GDM1 (cell line): ENCODE measurements around the gene ZFAND6.
"Not testable (repeated sequence)": the region's sequence is repeated elsewhere in the genome, so short reads cannot be mapped to it uniquely, and the experiment has no call there.

Experiments used
- DNase-seq: peaks from one replicate; lab custom pipeline; 2025; lab: John Stamatoyannopoulos, UW

The ZFAND6 gene

DNA sequence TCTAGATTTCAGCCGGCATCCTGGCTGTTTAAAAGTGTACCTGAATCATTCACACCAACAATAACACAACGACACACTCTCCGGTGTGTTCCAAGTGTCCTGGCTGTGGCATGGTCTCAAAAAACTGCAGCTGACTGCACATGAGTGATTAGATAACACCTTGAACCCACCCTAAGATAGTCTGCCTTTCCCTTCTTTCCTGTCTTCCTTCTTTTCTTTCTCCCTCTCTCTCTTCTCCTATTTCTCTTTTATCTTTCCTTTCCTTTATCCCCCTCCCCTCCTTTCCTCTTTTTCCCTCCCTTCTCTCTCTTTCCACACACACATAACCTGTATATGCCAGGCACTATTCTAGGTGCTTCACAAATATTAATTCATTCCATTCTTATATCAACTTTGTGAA, 92.1 kb downstream of the ZFAND6 start:
- no peak for DNase-seq

DNA sequence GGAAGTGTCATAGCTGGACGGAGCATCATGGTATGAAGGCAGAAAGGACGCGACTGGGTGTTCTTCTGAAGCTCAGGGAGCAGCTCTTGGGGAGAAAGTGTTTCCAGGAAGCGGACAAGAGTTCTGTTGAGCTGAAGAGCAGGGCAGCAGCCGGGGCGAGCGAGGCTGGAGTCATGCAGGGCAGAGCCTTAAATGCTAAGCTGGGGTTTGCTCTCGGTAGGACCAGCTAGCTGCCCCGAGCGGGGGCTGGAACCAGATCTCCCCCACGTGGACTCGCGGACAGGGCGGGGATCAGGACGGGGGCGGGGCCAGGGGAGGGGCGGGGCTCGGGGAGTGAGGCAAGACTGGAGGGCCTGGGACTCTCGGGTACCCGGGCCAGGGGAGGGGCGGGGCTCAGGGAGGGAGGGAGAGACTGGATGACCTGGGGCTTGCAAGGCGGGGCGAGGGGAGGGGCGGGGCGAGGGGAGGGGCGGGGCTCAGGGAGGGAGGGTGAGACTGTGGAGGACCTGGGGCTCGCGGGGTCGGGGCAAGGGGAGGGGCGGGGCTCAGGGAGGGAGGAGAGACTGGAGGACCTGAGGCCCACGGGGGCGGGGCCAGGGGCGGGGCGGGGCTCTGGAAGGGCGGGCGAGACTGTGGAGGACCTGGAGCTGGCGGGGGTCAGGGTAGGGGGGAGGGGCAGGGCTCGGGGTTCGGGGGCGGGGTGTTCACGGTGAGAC, 92.9 kb downstream of the ZFAND6 start:
- peak; percentile 89 for DNase-seq

DNA sequence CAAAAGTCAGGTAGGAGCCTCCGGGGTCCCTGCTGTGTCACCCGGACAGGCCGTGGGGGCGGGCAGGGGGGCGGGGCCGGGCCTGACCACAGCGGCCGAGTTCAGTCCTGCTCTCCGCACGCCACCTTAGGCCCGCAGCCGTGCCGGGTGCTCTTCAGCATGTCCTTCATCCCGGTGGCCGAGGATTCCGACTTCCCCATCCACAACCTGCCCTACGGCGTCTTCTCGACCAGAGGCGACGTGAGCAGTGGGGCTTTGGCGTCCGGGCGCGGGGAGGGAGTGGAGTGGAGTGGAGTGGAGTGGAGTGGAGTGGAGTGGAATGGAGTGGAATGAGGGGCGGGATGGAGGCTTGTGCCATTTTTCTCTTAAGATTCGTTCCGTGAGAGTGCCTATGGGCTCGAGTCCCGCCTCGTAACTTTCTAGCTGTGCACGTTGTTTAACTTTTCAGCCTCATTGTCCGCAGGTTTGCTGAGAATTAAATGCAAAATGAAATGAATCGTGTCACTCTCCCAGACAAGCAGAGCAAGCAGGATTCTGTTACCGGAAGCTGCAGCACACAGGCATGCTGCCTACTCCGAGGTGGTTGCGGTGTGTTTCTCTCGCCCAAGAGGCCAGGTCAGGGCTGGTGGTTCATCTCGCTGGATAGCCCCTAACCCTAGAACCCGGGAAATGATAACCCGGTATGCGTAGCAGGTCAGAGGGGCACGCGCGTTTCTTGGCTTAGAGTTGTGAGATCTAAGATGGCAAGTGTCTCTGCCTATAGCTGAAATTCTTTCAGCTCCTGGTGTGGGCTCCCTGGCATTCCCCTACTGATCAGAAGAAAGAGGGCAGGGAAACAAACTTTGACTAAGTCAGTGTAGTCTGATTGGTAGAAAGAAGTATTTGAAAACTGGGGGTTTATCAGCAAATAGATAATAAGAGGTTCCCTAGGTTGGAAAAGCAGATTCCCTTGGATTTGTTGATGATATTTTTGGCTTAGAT, 93.7 kb downstream of the ZFAND6 start, which contains the start of gene FAH:
Gene FAH, plus strand, starts transcription at position 104 of the 981 bp plus-strand sequence. Its CDS starts 56 bp downstream, at position 160.
- DNase-seq = peak; percentile 43

DNA sequence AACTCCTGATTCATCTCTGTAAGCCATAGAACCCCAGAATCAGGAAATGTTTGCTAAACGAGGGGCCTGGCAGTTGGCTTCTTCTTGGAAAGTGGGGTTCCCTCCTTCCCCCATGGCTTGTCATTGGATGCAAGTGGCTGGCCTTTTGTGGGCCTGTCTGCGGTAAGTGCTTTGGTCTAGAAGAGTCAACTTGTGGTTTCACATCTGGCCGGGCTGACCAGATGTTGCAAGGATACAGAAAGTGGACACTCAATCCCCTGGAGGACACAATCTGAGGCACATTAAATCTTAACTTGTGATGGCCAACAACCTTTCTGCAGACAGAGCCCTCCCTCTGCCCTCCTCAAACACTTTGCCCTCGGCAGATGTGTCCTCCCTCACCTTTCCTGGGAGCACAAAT, 94.4 kb downstream of the ZFAND6 start:
- no peak for DNase-seq

DNA sequence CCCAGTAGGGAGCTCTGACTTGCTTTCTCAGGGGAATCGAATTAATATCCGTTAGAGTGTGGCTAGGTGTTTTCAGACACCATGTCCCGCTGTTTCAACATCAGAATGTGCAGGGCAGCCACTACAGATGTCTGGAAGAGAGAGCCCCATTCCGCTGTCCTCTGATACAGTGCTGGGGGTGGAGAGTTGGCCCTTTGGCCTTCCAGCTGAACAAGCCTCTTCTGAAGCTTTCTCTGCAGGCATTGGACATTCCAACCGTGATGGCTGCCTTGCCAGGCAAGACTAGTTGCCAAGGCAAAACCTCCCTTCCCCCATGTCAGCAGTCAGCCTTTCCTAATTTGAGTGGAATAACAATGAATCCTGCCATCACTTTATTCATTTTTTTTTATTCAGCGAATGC, 94.9 kb downstream of the ZFAND6 start:
- DNase-seq = no peak

DNA sequence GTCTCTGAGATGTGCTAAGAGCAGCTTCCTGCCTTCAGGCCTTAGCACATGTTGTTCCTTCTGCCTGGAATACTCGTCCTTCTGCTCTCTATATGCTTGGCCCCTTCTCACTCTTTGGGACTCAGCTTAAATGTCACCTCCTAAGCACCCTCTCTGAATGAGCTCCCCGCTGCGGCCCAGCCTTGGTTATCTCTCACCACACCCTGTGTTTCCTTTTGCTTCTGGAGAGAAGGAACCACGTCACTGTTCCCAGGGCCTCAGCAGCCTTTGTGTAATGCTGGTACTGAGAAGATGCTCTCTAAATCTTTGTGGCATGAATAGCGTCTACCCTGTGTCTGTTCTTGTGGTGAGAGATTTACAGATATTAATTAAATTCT, 95.5 kb downstream of the ZFAND6 start:
- no peak for DNase-seq

DNA sequence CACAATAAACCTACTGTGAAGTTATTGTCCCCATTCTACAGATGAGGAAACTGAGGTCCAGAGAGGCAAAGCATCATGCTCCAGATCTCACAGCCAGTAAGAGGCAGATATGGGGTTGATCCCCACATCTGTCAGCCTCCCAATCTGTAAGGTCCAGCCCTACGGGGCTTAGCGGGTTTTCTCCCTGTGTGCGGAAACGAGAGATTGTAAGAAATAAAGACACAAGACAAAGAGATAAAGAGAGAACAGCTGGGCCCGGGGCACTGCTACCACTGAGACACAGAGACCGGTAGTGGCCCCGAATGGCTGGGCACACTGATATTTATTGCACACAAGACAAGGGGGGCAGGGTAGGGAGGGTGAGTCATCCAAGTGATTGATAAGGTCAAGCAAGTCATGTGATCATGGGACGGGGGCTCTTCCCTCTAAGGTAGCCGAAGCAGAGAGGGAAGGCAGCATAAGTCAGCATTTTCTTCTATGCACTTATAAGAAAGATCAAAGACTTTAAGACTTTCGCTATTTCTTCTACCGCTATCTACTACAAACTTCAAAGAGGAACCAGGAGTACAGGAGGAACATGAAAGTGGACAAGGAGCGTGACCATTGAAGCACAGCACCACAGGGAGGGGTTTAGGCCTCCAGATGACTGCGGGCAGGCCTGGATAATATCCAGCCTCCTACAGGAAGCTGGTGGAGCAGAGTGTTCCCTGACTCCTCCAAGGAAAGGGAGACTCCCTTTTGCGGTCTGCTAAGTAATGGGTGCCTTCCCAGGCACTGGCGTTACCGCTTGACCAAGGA, 96.1 kb downstream of the ZFAND6 start:
- not testable (repeated sequence) for DNase-seq

DNA sequence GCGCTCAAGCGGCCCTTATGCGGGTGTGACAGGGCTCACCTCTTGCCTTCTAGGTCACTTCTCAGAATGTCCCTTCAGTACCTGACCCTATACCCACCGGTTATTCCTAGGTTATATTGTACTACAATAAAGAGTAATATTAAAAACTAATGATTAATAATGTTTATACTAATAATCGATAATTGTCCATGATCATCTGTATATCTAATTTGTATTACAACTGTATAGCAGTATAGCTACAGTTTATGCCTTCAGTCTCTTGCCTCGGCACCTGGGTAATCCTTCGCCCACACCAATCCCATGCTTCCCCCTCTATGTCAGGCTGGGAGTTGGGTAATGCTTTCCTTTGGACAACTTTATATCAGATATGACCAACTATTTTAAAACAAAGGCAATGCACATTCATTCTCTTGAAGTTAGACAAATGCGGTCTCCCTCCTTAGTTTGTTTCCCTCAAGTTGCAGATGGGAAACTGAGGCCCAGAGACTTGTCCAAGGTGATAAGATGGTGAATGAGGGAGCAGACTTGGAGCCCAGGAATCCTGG, 96.8 kb downstream of the ZFAND6 start:
- DNase-seq = no peak

DNA sequence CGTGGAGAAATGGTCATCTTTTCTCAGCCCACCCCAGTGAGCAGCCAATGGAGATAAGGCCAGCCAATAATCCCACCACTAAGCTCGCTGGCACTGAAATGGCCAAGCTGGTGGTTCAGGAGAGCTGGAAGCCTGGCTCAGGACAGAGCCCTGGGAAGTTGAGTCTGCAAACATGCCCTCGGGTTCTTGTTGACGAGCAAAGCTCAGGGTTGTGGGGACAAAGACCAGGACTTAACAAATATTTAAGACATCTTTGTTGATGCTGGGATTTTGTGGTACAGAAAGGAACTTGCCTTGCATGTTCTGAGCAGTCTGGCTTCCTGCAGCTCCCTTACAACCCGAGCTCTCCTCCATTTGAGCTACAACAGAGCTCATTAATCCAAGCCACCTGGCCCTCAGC, 97.7 kb downstream of the ZFAND6 start:
- DNase-seq = no peak

DNA sequence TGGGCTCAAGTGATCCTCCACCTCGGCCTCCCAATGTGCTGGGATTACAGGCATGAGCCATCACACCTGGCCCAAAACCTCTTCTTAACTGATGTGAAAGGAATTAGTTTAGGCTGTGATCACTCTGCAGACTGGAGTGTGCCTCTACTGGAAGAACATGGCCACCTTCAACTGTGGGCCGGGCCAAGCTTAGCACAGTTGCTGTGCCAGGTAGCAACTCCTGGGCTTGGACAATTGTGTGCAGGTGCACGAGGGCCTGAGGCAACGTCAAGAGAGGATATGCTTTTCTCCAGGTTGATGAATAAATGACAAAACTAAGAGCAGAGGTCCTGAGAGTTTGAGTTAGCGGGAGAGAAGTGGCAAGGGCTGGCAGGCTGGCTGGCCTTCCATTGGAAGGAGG, 99.8 kb downstream of the ZFAND6 start:
- DNase-seq = no peak

DNA sequence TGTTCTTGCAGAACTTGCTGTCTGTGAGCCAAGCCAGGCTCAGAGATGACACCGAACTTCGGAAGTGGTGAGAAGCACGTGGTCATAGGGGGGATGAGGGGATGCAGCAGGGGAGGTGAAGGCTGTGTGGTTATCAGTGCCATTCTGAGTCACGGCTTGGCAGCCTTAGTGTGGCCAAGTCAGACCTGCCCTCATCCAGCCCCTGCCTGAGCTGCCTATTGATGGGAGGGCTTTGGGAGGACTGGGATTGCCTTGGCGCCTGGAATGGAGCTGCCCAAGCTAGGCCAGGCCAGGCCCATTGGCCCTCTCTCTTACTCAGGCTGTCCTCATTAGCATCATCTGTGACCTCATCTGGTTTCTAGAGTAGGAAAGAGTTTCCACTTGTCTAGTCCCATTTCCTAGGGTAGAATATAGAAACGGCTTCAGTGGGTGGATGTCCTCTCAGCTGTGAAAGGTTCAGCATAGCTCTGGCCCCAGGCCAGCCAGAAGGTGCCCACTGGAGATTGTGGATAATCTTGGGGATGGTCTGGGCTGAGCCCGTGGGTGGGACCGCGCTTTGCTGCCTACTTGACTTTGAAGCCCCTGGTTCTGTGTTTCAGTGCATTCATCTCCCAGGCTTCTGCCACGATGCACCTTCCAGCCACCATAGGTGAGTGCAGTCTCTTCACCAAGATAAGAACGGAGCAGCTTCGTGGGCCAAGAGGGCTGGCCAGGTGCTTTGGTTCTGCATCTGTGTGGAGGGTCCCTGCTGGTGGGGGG, 100.5 kb downstream of the ZFAND6 start:
- no peak for DNase-seq

DNA sequence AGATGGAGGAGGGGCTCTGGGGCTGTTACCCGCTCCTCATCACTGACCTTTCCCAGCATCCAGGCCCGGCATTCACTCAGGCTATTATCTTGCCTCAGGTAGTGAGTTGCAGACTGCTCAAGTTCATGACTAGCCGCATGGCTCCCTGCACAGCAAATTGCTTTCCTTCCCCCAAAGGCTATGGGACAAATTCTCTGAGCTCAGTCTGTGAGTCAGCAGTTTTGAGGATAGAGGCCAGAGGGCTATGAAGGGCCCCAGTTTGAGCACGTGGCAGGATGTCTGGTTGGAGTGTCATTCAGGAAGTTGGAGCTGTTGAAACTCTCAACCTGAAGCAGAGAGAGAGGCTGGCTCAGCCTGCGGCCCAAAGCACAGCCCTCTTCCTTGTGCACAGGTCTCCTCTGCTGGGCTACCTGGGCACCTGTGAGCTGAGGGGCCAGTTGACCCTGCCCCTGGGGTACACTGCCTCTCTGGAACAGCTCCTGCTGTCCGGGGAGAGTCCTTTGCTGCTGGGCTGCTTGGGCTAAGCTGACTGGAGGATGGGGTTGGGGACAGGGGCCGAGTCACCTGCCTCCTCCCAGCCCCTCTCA, 101.2 kb downstream of the ZFAND6 start:
- peak; percentile 90 for DNase-seq

DNA sequence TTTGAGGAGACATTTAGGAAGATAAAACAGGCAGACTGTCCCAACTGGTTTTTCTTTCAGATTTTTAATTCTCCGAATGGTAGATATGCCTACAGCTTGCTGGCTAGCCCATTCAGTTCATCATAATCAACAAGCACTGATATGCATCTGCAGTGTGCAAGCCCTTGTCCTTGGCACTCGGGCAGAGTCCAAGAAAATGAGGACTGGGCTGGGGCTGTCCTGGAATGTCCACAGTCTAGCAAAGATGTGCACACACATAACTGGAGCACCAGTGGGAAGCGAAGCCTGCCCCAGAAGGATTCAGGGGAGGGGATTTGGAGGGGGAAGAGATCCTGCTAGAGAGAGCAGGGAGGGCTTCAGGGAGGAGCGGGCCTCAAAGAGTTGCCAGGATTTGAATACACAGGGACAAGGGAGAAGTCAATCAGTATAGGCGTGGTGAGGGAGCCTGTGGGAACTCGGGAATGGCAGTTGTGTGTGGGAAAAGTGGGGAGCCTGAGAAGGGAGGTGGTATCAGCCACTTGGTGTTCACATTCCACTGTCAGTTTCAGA, 102.1 kb downstream of the ZFAND6 start:
- no peak for DNase-seq

DNA sequence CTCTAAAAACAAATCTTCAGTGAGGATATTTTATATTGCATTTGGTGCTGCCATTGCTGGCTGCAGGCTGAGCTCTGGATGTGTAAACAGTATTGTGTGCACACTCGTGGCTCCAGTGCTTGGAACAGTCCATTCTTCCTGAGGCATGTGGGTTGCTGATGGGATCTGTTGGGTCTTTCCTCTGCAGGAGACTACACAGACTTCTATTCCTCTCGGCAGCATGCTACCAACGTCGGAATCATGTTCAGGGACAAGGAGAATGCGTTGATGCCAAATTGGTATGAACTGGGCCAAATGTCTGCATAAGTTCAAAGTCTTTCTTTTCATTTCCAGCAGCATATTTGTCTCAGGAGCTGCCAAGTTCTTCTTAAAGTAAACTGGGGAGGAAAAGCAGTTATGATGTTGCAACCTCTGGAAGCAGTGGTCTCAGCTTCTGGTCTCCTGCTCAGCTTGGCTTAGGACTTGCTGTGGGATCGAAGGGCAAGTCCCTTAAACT, 102.6 kb downstream of the ZFAND6 start:
- no peak for DNase-seq

DNA sequence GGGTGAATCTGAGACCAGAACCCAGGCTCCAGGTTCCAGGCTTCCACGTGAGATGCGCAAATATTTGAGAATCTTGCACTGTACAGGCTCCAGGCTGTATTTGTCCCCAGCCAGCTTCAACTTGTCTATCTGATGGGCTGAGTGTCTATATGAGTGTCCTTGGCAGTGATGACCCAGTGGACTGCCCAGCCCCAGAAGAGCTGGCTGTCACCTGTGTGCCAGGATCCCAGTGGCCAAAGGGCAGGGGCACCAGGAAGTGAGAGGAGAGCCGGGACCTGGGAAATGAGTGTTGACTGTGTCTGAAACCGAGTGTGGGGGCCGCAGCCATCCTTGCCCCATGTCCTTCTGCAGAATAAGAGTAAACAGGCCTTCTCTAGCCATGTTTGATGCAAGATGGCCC, 103.7 kb downstream of the ZFAND6 start:
- DNase-seq = no peak

DNA sequence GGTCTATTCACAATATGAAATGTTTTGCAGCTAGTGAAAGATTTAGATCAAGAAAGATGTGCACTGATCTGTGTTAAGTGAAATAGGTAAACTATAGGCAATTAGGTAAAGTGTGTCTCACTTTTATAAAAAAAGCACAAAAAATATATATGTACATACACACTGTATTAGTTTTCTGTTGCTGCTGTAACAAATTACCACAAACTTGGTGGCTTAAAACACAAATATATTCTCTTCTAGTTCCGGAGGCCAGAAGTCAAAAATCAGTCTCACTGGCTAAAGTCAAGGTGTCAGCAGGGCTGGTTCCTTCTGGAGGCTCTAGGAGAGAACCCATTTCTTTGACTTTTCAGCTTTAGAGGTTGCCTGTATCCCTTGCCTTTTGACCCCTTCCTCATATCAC, 104.4 kb downstream of the ZFAND6 start:
- DNase-seq = no peak

DNA sequence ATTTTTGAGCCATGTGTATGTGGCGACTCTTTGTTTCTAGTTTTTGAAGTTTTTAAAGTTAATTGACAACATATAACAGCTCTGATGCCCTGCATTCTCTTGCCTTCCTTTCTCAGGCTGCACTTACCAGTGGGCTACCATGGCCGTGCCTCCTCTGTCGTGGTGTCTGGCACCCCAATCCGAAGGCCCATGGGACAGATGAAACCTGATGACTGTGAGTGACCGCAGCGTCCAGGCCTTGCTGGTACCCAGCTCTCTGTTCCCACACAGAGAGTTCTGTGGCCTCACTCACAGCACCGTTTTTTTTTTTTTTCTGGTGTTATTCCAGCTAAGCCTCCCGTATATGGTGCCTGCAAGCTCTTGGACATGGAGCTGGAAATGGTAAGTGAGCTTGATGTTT, 108.5 kb downstream of the ZFAND6 start:
- no peak for DNase-seq

DNA sequence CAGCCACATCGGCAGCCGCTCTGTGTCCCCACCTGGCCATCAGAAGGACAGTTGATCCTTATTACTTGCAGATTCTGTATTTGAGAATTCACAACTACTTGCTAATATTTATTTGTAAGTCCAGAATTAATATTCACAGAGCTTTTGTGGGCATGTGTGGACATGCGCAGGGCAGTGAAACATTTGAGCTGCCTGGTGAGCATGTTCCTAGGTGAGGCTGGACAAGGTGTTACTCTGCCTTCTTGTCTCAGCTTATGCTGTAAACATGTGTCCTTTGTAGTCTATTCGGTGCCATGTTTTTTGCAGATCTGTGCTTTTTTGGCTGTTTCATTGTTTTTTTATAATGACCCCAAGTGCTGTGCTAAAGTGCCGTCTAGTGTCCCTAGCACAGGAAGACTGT, 108.9 kb downstream of the ZFAND6 start:
- DNase-seq = no peak

DNA sequence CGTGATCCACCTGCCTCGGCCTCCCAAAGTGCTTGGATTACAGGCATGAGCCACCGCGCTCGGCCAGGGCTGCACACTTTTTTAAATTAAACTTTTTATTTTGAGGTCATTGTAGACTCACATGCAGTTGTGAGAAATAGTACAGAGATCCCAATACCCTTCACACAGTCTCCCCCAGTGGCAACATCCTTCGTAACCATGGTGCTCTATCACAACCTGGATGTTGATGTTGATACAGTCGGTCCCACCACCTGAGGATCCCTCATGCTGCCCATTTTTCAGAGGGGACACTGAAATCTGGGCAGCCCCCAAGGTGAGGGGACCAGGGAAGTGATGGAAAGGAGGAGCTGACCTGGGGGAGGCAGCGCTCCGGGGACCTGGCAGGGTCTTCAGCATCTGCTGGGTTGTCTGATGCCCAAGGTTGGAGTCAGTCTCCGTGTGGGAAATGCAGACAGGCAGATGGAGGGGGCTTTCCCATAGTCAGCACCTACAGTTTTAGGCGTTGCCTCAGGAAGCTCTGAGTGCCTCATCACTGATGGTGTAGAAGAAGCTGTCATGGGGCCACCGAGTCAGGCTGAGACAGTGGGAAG, 110.4 kb downstream of the ZFAND6 start:
- DNase-seq = no peak

DNA sequence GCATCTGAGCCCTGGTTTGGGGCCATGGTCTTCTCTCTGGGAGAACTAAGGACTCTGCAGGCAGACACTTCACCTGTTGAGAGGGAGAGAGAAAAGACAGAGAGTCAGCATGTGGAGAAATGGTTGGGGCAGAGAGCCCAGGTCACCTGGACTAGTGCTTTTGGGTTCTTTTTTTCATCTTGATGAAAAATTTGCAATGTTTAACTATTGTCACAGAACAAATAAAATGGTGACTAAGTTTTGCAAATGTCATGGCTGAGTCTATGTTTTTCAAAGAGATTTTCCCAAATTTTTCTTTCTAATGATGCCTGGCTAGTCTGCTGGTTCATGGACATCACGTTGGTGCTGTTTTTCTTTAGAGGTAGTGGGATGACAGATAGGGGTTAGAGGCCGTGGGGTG, 111.1 kb downstream of the ZFAND6 start:
- DNase-seq = no peak
